H1 (cell line): ENCODE data around the gene HILPDA. TPM values are rescaled to one million over a fixed set of nuclear protein-coding genes. Genes with fewer than 3 reads are reported as not detected.

Experiments
- CTCF ChIA-PET: fragments of 300-600 bp; sonication (Branson Sonifier 250); formaldehyde crosslinking; loops from one replicate; lab custom pipeline; 2021; ENCODE audit not compliant: partially characterized antibody; lab: Charles Lee
- POLR2A ChIA-PET: fragments of 300-600 bp; sonication (Branson Sonifier 250); formaldehyde crosslinking; loops from one replicate; lab custom pipeline; 2021; ENCODE audit warnings: inconsistent platforms; ENCODE audit not compliant: partially characterized antibody; lab: Charles Lee
- DNase-seq, 2 experiments: peaks; one replicate each; pipeline versions ENCODE4 v3.0.0 to v3.0.0-alpha.2; 2010 to 2022; ENCODE audit warnings: low spot score in 2 of 2, low read depth in 1 of 2, mixed read lengths in 1 of 2
- FAIRE-seq: peaks from 2 replicates; lab custom pipeline; 2011; peaks lifted over from hg19 to GRCh38; lab: Jason Lieb, UNC
- H2AFZ ChIP-seq: 2 replicates; pipeline ENCODE4 v1.8.1; 2012; ENCODE audit warnings: low read length, inconsistent platforms
- H2AK5ac ChIP-seq: 2 replicates; pipeline ENCODE4 v1.6.1; 2013; ENCODE audit warnings: low read depth, low read length
- H2BK120ac ChIP-seq: replicated peaks from 2 replicates; pipeline ENCODE3; 2013; ENCODE audit warnings: low read depth, low read length, inconsistent platforms
- H2BK12ac ChIP-seq: 2 replicates; pipeline ENCODE4 v1.6.1; 2013; ENCODE audit warnings: low read depth, low read length
- H2BK15ac ChIP-seq: 2 replicates; pipeline ENCODE4 v1.6.1; 2013; ENCODE audit warnings: low read length
- H2BK20ac ChIP-seq: 2 replicates; pipeline ENCODE4 v1.6.1; 2013; ENCODE audit warnings: low read length
- H2BK5ac ChIP-seq: 2 replicates; pipeline ENCODE4 v1.6.1; 2013; ENCODE audit warnings: low read depth, low read length
- H3K14ac ChIP-seq: 2 replicates; pipeline ENCODE4 v1.6.1; 2013; ENCODE audit warnings: inconsistent platforms; ENCODE audit not compliant: insufficient read length
- H3K18ac ChIP-seq: 2 replicates; pipeline ENCODE4 v1.6.1; 2013; ENCODE audit warnings: low read length; ENCODE audit errors: extremely low read depth
- H3K23ac ChIP-seq: 2 replicates; pipeline ENCODE4 v1.6.1; 2013; ENCODE audit warnings: inconsistent platforms; ENCODE audit not compliant: insufficient read length
- H3K23me2 ChIP-seq: 2 replicates; pipeline ENCODE4 v1.6.1; 2013; ENCODE audit warnings: low read depth, low read length
- H3K27ac ChIP-seq: 2 replicates; pipeline ENCODE4 v1.6.1; 2011; ENCODE audit warnings: low read depth, low read length, inconsistent platforms
- H3K27me3 ChIP-seq, 4 experiments: replicated peaks in 1 of 4; 1 replicate in 1 of 4; 2 replicates in 3 of 4; pipeline versions ENCODE4 v1.6.1 to v1.8.1; 2011 to 2013; ENCODE audit warnings: low read length in 3 of 4, mild to moderate bottlenecking in 3 of 4, inconsistent platforms in 2 of 4, mixed read lengths in 2 of 4, moderate library complexity in 1 of 4; ENCODE audit not compliant: control insufficient read depth in 3 of 4, insufficient read depth in 3 of 4; ENCODE audit errors: extremely low read depth in 1 of 4
- H3K36me3 ChIP-seq, 4 experiments: 2 replicates each; pipeline versions ENCODE4 v1.6.1 to v1.8.1; 2011 to 2013; ENCODE audit warnings: mild to moderate bottlenecking in 4 of 4, low read length in 3 of 4, moderate library complexity in 2 of 4, control low read depth in 1 of 4, inconsistent platforms in 1 of 4; ENCODE audit not compliant: insufficient read depth in 4 of 4, control insufficient read depth in 2 of 4
- H3K4ac ChIP-seq: replicated peaks from 2 replicates; pipeline ENCODE3; 2013; ENCODE audit warnings: low read length, low read depth, mixed read lengths, inconsistent platforms; ENCODE audit not compliant: insufficient read length
- H3K4me1 ChIP-seq, 4 experiments: replicated peaks in 1 of 4; 1 replicate in 1 of 4; 2 replicates in 3 of 4; pipeline versions ENCODE4 v1.6.1 to v1.8.1; 2011 to 2013; ENCODE audit warnings: low read length in 3 of 4, inconsistent platforms in 2 of 4, mixed read lengths in 1 of 4; ENCODE audit not compliant: insufficient read depth in 4 of 4, control insufficient read depth in 3 of 4
- H3K4me2 ChIP-seq, 2 experiments: 2 replicates each; pipeline versions ENCODE4 v1.6.1 to v1.8.1; 2011 to 2013; ENCODE audit warnings: low read depth in 2 of 2, low read length in 2 of 2, control low read depth in 1 of 2, inconsistent platforms in 1 of 2, mild to moderate bottlenecking in 1 of 2; ENCODE audit not compliant: insufficient read depth in 1 of 2
- H3K4me3 ChIP-seq, 4 experiments: fragments of 200-600, 300-600 bp in 1 of 4; sonication (generic), shearing (Covaris generic), sonication (Bioruptor Twin) in 1 of 4; 2 replicates each; pipeline versions ENCODE4 v1.5.1 to v1.8.1; 2011 to 2016; ENCODE audit warnings: low read length in 4 of 4, low read depth in 3 of 4, control low read depth in 2 of 4, inconsistent platforms in 2 of 4, mild to moderate bottlenecking in 2 of 4, mixed read lengths in 1 of 4, moderate library complexity in 1 of 4; ENCODE audit not compliant: insufficient read depth in 2 of 4; ENCODE audit errors: extremely low read depth in 1 of 4
- H3K56ac ChIP-seq: replicated peaks from 2 replicates; pipeline ENCODE3; 2013; ENCODE audit warnings: low read depth, mild to moderate bottlenecking, mixed read lengths, low read length, inconsistent platforms; ENCODE audit not compliant: insufficient read length
- H3K79me1 ChIP-seq: 2 replicates; pipeline ENCODE4 v1.6.1; 2013; ENCODE audit warnings: low read depth, low read length, control low read depth
- H3K79me2 ChIP-seq, 2 experiments: 2 replicates each; pipeline versions ENCODE4 v1.6.1 to v1.8.1; 2012 to 2013; ENCODE audit warnings: low read length in 2 of 2, mild to moderate bottlenecking in 2 of 2, inconsistent platforms in 1 of 2; ENCODE audit not compliant: insufficient read depth in 2 of 2, control insufficient read depth in 1 of 2
- H3K9ac ChIP-seq, 4 experiments: replicated peaks in 1 of 4; 1 replicate in 1 of 4; 2 replicates in 3 of 4; pipeline versions ENCODE4 v1.6.1 to v1.8.1; 2011 to 2013; ENCODE audit warnings: low read depth in 3 of 4, low read length in 3 of 4, control low read depth in 2 of 4, mild to moderate bottlenecking in 2 of 4, moderate library complexity in 2 of 4, inconsistent platforms in 1 of 4; ENCODE audit errors: extremely low read depth in 1 of 4
- H3K9me3 ChIP-seq, 2 experiments: 2 replicates each; pipeline versions ENCODE4 v1.6.1 to v1.8.1; 2012 to 2013; ENCODE audit warnings: mild to moderate bottlenecking in 2 of 2, moderate library complexity in 2 of 2, control low read depth in 1 of 2, inconsistent platforms in 1 of 2, low read depth in 1 of 2, low read length in 1 of 2, mixed read lengths in 1 of 2; ENCODE audit not compliant: insufficient read depth in 2 of 2
- H4K20me1 ChIP-seq, 2 experiments: replicated peaks in 1 of 2; 2 replicates each; pipeline versions ENCODE3 to v1.8.1; 2011 to 2013; ENCODE audit warnings: inconsistent platforms in 2 of 2, low read length in 2 of 2, mild to moderate bottlenecking in 1 of 2; ENCODE audit not compliant: insufficient read depth in 2 of 2, control insufficient read depth in 1 of 2
- H4K5ac ChIP-seq: 2 replicates; pipeline ENCODE4 v1.6.1; 2013; ENCODE audit warnings: low read length, low read depth, mixed read lengths, inconsistent platforms; ENCODE audit not compliant: insufficient read length
- H4K8ac ChIP-seq: 2 replicates; pipeline ENCODE4 v1.8.0; 2013; ENCODE audit warnings: mild to moderate bottlenecking, moderate library complexity, low read length, inconsistent platforms; ENCODE audit not compliant: insufficient read depth; ENCODE audit errors: extremely low read depth
- H4K91ac ChIP-seq: replicated peaks from 2 replicates; pipeline ENCODE3; 2013; ENCODE audit warnings: low read length, mixed read lengths, inconsistent platforms; ENCODE audit not compliant: insufficient read length
- CBX5 ChIP-seq: fragments of 300-800, 300-1000 bp; sonication (generic); IDR thresholded peaks from 2 replicates; pipeline ENCODE4 v1.7.1; 2016; ENCODE audit warnings: antibody characterized with exemption, low read length, low read depth
- WGBS, 2 experiments: shearing (Covaris generic) in 1 of 2; methylation state at CpG; one replicate each; pipeline versions ENCODE4 v1.1.6 to v1.1.7; 2013 to 2015; ENCODE audit warnings: low lambda C conversion rate in 2 of 2, mixed read lengths in 2 of 2, inconsistent platforms in 1 of 2, low coverage in 1 of 2, missing lambda C conversion rate in 1 of 2; ENCODE audit not compliant: insufficient replicate concordance in 2 of 2, insufficient coverage in 1 of 2, insufficient read length in 1 of 2; ENCODE audit errors: extremely low coverage in 1 of 2, missing lambda C conversion rate in 1 of 2; 5-methylcytosine and 5-hydroxymethylcytosine counted together
- polyA plus RNA-seq, 7 experiments: library from polyadenylated mRNA; depleted of rRNA in 3 of 7; stranded (reverse) in 5 of 7; unstranded in 2 of 7; fragments of >200 nt in 5 of 7; fragments of 200-250 nt in 2 of 7; gene quantifications; 1 replicate in 5 of 7; 2 replicates in 1 of 7; 4 replicates in 1 of 7; pipeline versions ENCODE4 v1.2.1 to v1.2.3, GENCODE V29; 2011 to 2013; ENCODE audit warnings: missing spikeins in 2 of 7, mixed read lengths in 2 of 7
- total RNA-seq: library from RNA; stranded (reverse); fragmentation: NEBNext Ultra II Directional; extraction: Animal tissue kit (Norgen Biotek cat#: 25700); gene quantifications from 2 replicates; pipeline ENCODE4 v1.2.1, GENCODE V29; 2021

The HILPDA gene
- total and polyA plus RNA-seq, 2 of the 8 experiments (the other 6 are each of a cell fraction or from before 2014, with no cell fraction given), result 35.6 to 80.0 TPM

GRCh38 chr7:128417071-128417470 lies 38.6 kb upstream of the HILPDA start:
- Histone ChIP-seq H4K20me1 (no peaks in the 10 kb centered on the region), H2AK5ac (no peak overlapping the region), H2AFZ (no peak overlapping the region), H3K56ac (no peak overlapping the region), H3K27me3 (peaks cover 0 to 8% (median 2%) of the 10 kb centered on the region in 4 experiments; a peak in 4 of 7 replicates), H2BK120ac (no peak overlapping the region), H3K79me1 (no peaks in the 10 kb centered on the region), H2BK15ac (no peak overlapping the region), H3K27ac (no peak overlapping the region), H3K79me2 (no peaks in the 10 kb centered on the region), H3K23me2 (peaks cover 2% of the 10 kb centered on the region; the same call in 1 of the 2 replicates), H3K4me2 (no peak overlapping the region), H2BK20ac (no peak overlapping the region), H3K14ac (no peak overlapping the region), H3K4me1 (peaks cover 0 to 3% (median 0%) of the 10 kb centered on the region in 4 experiments; a peak in 1 of 7 replicates), H3K9ac (no peak overlapping the region), H3K9me3 (no peaks in the 10 kb centered on the region), H3K4me3 (no peak overlapping the region), H4K8ac (no peak overlapping the region), H2BK5ac (no peak overlapping the region), H3K4ac (no peak overlapping the region), H2BK12ac (no peak overlapping the region), H4K5ac (no peak overlapping the region), H4K91ac (no peak overlapping the region), H3K36me3 (no peaks in the 10 kb centered on the region), H3K18ac (no peak overlapping the region), H3K23ac (no peak overlapping the region)
- DNase-seq (no peak), FAIRE-seq (no peak)
- CTCF ChIA-PET, result interaction anchor here (1.0 to 24.8 kb wide), 9 partner anchors 8 to 57 kb away, joined by 3 to 188 read pairs (median 10); partner anchors contain the start of gene IMPDH1
- POLR2A ChIA-PET, result no interaction called here
- 85% methylated on average over 3 of the region's 3 CpGs; no CpG with 5 or more reads in 1 of the 2 experiments for WGBS, 2 experiments
- no peak for TF ChIP-seq CBX5
